C4-2B (cell line): ENCODE results near the gene DQX1.

ENCODE experiments used
- CTCF ChIP-seq: fragments of 450-650 bp; conservative IDR thresholded peaks from 2 replicates; pipeline ENCODE4 v1.5.1; 2017; ENCODE audit warnings: mild to moderate bottlenecking
- ZFX ChIP-seq: fragments of 450-650 bp; IDR thresholded peaks from 2 replicates; pipeline ENCODE4 v1.6.1; 2017

GRCh38 chr2:74573747-74574562, 47.9 kb upstream of the DQX1 start:
- TF ChIP-seq CTCF (no peak), ZFX (no peak)
